GM21423 (cell line): ENCODE data around the gene PXYLP1.

ENCODE experiments used
- ATAC-seq: cut with Tn5 transposase; IDR thresholded peaks from one replicate; pipeline ENCODE4 v1.9.1; 2021; ENCODE audit warnings: mild to moderate bottlenecking, moderate library complexity; ENCODE audit not compliant: unreplicated experiment

Gene PXYLP1

GRCh38 chr3:141342386-141342785 lies 110.8 kb downstream of the PXYLP1 start:
- ATAC-seq = no peak

- no peak for ATAC-seq
Observed at GRCh38 chr3:141343077-141343476, 111.5 kb downstream of the PXYLP1 start.

- no peak for ATAC-seq
Observed at GRCh38 chr3:141343865-141344271, 112.2 kb downstream of the PXYLP1 start.
